ENCODE results near the gene FOXI2. TPM values are rescaled to one million over a fixed set of nuclear protein-coding genes. Genes with fewer than 3 reads are reported as not detected.

The FOXI2 gene
- total and polyA plus RNA-seq, 2 of the 4 experiments (the other 2 are of a cell fraction): not detected

- H3K23ac ChIP-seq (ENCODE audit: low read depth, low read length): no peak overlapping the region
- no peak overlapping the region for H2AK5ac ChIP-seq (ENCODE audit: low read depth, low read length)
- no peak overlapping the region for H2BK120ac ChIP-seq (ENCODE audit: low read depth, low read length)
- no peak overlapping the region for H3K4me3 ChIP-seq (ENCODE audit: insufficient read depth, low read depth, low read length)
- ChIA-PET POLR2A (ENCODE audit: unreplicated experiment) (no interaction called here), CTCF (no interaction called here)
- no peak overlapping the region for H3K4ac ChIP-seq (ENCODE audit: low read depth, low read length)
- 17% methylated on average over 1 of the region's 4 CpGs; no CpG with 5 or more reads in 1 of the 2 experiments for WGBS, 2 experiments (ENCODE audit: extremely low coverage in 2 of 2, insufficient read length in 1 of 2)
- no peaks in the 10 kb centered on the region for H3K27me3 ChIP-seq (ENCODE audit: control insufficient read depth, insufficient read depth, low read length)
- H3K14ac ChIP-seq (replicated peaks; ENCODE audit: low read depth, low read length): no peak overlapping the region
- DNase-seq (no peak), ATAC-seq (ENCODE audit: low read depth) (no peak)
- H2BK5ac ChIP-seq (ENCODE audit: low read depth, low read length, poor library complexity, severe bottlenecking): no peak overlapping the region
- H2BK20ac ChIP-seq (ENCODE audit: low read depth, low read length): no peak overlapping the region
- H4K20me1 ChIP-seq (ENCODE audit: insufficient read depth, low read length): no peaks in the 10 kb centered on the region
- no peaks in the 10 kb centered on the region for H3K4me1 ChIP-seq (ENCODE audit: control insufficient read depth, insufficient read depth, low read length)
- no peaks in the 10 kb centered on the region for H3K79me1 ChIP-seq (ENCODE audit: low read depth in 1 of 2, low read length in 2 of 2)
- TF ChIP-seq CEBPB (IDR thresholded peaks at IDR 0.05; ENCODE audit: low read depth, low read length): no peak
- TF ChIP-seq MAFK (IDR thresholded peaks at IDR 0.05; ENCODE audit: low read depth, low read length): no peak
- no peak for TF ChIP-seq SMC3 (IDR thresholded peaks at IDR 0.05; ENCODE audit: low read depth, low read length)
- TF ChIP-seq RAD21 (IDR thresholded peaks at IDR 0.05; ENCODE audit: low read length): no peak
- TF ChIP-seq MAZ (IDR thresholded peaks at IDR 0.05; ENCODE audit: borderline replicate concordance, low read depth, low read length): no peak
- TF ChIP-seq RFX5 (IDR thresholded peaks at IDR 0.05; ENCODE audit: low read depth, low read length): no peak
- TF ChIP-seq USF2 (IDR thresholded peaks at IDR 0.05; ENCODE audit: low read depth, low read length): no peak
- TF ChIP-seq MXI1 (IDR thresholded peaks at IDR 0.05; ENCODE audit: borderline replicate concordance, low read depth, low read length): no peak
- no peak for TF ChIP-seq CTCF (conservative IDR thresholded peaks at IDR 0.05; ENCODE audit: low read depth, low read length)
- no peak for TF ChIP-seq BHLHE40 (IDR thresholded peaks at IDR 0.05; ENCODE audit: low read depth, low read length)
- no peak for TF ChIP-seq CHD1 (IDR thresholded peaks at IDR 0.05; ENCODE audit: low read depth, low read length)
- H2AFZ ChIP-seq (replicated peaks; ENCODE audit: low read length, poor library complexity): no peak overlapping the region
- no peak overlapping the region for H2AK9ac ChIP-seq (replicated peaks; ENCODE audit: low read depth, low read length, poor library complexity)
- no peak overlapping the region for H3K27ac ChIP-seq (ENCODE audit: insufficient read depth, low read length)
- H4K5ac ChIP-seq (ENCODE audit: low read depth, low read length): no peak overlapping the region
- H4K8ac ChIP-seq (ENCODE audit: low read depth in 2 of 2, low read length in 2 of 2): no peak overlapping the region
- no TSS peak for BruUV-seq (replicated peaks)
- peaks cover 7% of the 10 kb centered on the region; the same call in 1 of the 2 replicates for H3K9me3 ChIP-seq (ENCODE audit: control insufficient read depth, insufficient read depth, low read length)
- no peaks in the 10 kb centered on the region for H3K9me1 ChIP-seq (ENCODE audit: insufficient read depth, low read length)
- intact Hi-C loops (cut with micrococcal nuclease): no loop called here
- in situ Hi-C loops (cut with MboI; ENCODE audit: low sequenced_read_pairs): no loop called here
- no peak overlapping the region for H4K91ac ChIP-seq (ENCODE audit: insufficient read depth, low read depth, low read length)
- H3K18ac ChIP-seq (ENCODE audit: low read depth, low read length): no peak overlapping the region
- no peak overlapping the region for H2BK15ac ChIP-seq (ENCODE audit: low read depth, low read length)
- no peaks in the 10 kb centered on the region for H3K36me3 ChIP-seq (ENCODE audit: control insufficient read depth, insufficient read depth, low read length)
- no peak overlapping the region for H3K9ac ChIP-seq (ENCODE audit: low read depth, low read length)
- dilution Hi-C loops (cut with HindIII; ENCODE audit: low sequenced_read_pairs, unreplicated experiment): no loop called here
- no peak overlapping the region for H3K56ac ChIP-seq (ENCODE audit: extremely low read depth, insufficient read depth, low read length)
- H3K4me2 ChIP-seq (ENCODE audit: low read depth, low read length): no peak overlapping the region
These were observed 16.8 kb upstream of the FOXI2 start for GRCh38 chr10:127720142-127720541.
